Tibial nerve (tissue), 4 donors: ENCODE data around the gene STAT4. TPM values are rescaled to one million over a fixed set of nuclear protein-coding genes. Genes with fewer than 3 reads are reported as not detected.

Experiments
- DNase-seq, 2 donors: peaks; one replicate each; pipeline ENCODE4 v3.0.0-alpha.2; 2019; ENCODE audit warnings: low spot score in 2 of 2
- H3K27ac ChIP-seq, 4 donors: fragments of 200-600 bp; sonication (generic) in 3 of 4; one replicate each; pipeline ENCODE4 v1.5.1; 2017 to 2019; ENCODE audit warnings: mild to moderate bottlenecking in 1 of 4
- H3K27me3 ChIP-seq, 2 donors: fragments of 200-600 bp; sonication (generic) in 1 of 2; one replicate each; pipeline versions ENCODE4 v1.5.1 to v1.6.0; 2017 to 2019
- H3K36me3 ChIP-seq, 3 donors: fragments of 200-600 bp; sonication (generic); one replicate each; pipeline ENCODE4 v1.5.1; 2018 to 2019
- H3K4me1 ChIP-seq, 4 donors: fragments of 200-600 bp; sonication (generic) in 3 of 4; one replicate each; pipeline ENCODE4 v1.5.1; 2017 to 2019
- H3K4me3 ChIP-seq, 4 donors: fragments of 200-600 bp; sonication (generic) in 3 of 4; one replicate each; pipeline ENCODE4 v1.5.1; 2017 to 2019; ENCODE audit warnings: mild to moderate bottlenecking in 1 of 4, moderate library complexity in 1 of 4
- H3K9me3 ChIP-seq, 4 donors: fragments of 200-600 bp; sonication (generic) in 3 of 4; one replicate each; pipeline ENCODE4 v1.5.1; 2017 to 2019
- CTCF ChIP-seq, 5 experiments: fragments of 200-600 bp in 3 of 5; fragments of 450-650 bp in 2 of 5; sonication (generic) in 3 of 5; IDR thresholded peaks; one replicate each; pipeline ENCODE4 v1.5.1; 2016 to 2019; ENCODE audit warnings: antibody characterized with exemption in 5 of 5, mild to moderate bottlenecking in 3 of 5, moderate library complexity in 2 of 5
- EP300 ChIP-seq, 2 donors: sonication (generic); formaldehyde crosslinking; IDR thresholded peaks; one replicate each; pipeline ENCODE4 v1.6.1; 2017; ENCODE audit warnings: antibody characterized with exemption in 2 of 2, mild to moderate bottlenecking in 1 of 2
- POLR2A ChIP-seq, 2 donors: fragments of 450-650 bp; IDR thresholded peaks; one replicate each; pipeline ENCODE4 v1.6.1; 2017; ENCODE audit warnings: antibody characterized with exemption in 2 of 2, mild to moderate bottlenecking in 2 of 2, moderate library complexity in 2 of 2
- WGBS, 2 donors: methylation state at CpG; one replicate each; pipeline ENCODE4 v1.1.5; 2018; 5-methylcytosine and 5-hydroxymethylcytosine counted together
- total RNA-seq, 4 donors: library from RNA; depleted of rRNA; stranded (reverse); fragments of >200 nt; gene quantifications; one replicate each; pipeline ENCODE4 v1.1.0, GENCODE V29; 2016

STAT4 gene
- total RNA-seq, 4 donors from 2014 or later: 0.39 to 4.2 (median 2.3) TPM; not detected in 1

GRCh38 chr2:191037351-191037750 lies 113.4 kb downstream of the STAT4 start:
- Histone ChIP-seq H3K27me3 (no peaks in the 10 kb centered on the region), H3K36me3 (no peaks in the 10 kb centered on the region), H3K27ac (no peak overlapping the region), H3K4me3 (no peak overlapping the region), H3K4me1 (no peaks in the 10 kb centered on the region), H3K9me3 (no peaks in the 10 kb centered on the region)
- 80 to 90% methylated on average over 4 of the region's 4 CpGs for WGBS, 2 donors
- TF ChIP-seq POLR2A (IDR thresholded peaks at IDR 0.05) (no peak), EP300 (IDR thresholded peaks at IDR 0.05) (no peak), CTCF (IDR thresholded peaks at IDR 0.05) (no peak)
- DNase-seq: no peak

GRCh38 chr2:191036363-191036762 lies 114.4 kb downstream of the STAT4 start:
- TF ChIP-seq POLR2A (IDR thresholded peaks at IDR 0.05) (no peak), CTCF (IDR thresholded peaks at IDR 0.05) (no peak), EP300 (IDR thresholded peaks at IDR 0.05) (no peak)
- H3K4me3 ChIP-seq: no peak overlapping the region
- H3K27ac ChIP-seq: no peak overlapping the region
- no peaks in the 10 kb centered on the region for H3K27me3 ChIP-seq
- no peak for DNase-seq
- H3K9me3 ChIP-seq: no peaks in the 10 kb centered on the region
- no peaks in the 10 kb centered on the region for H3K36me3 ChIP-seq
- H3K4me1 ChIP-seq: no peaks in the 10 kb centered on the region
- 73 to 78% methylated on average over 2 of the region's 2 CpGs for WGBS, 2 donors

GRCh38 chr2:191032588-191033429 lies 118.0 kb downstream of the STAT4 start:
- H3K27me3 ChIP-seq: no peaks in the 10 kb centered on the region
- TF ChIP-seq POLR2A (IDR thresholded peaks at IDR 0.05) (no peak), CTCF (IDR thresholded peaks at IDR 0.05) (no peak), EP300 (IDR thresholded peaks at IDR 0.05) (no peak)
- no peak for DNase-seq
- H3K36me3 ChIP-seq: no peaks in the 10 kb centered on the region
- WGBS, 2 donors: 61 to 67% methylated on average over 8 of the region's 8 CpGs
- no peaks in the 10 kb centered on the region for H3K9me3 ChIP-seq
- no peak overlapping the region for H3K27ac ChIP-seq
- no peak overlapping the region for H3K4me3 ChIP-seq
- H3K4me1 ChIP-seq: peaks cover 0 to 7% (median 0%) of the 10 kb centered on the region in 4 donors

- no peak overlapping the region for H3K4me3 ChIP-seq
- 82 to 86% methylated on average over 2 of the region's 2 CpGs for WGBS, 2 donors
- no peaks in the 10 kb centered on the region for H3K9me3 ChIP-seq
- TF ChIP-seq POLR2A (IDR thresholded peaks at IDR 0.05) (no peak), CTCF (IDR thresholded peaks at IDR 0.05) (no peak), EP300 (IDR thresholded peaks at IDR 0.05) (no peak)
- no peaks in the 10 kb centered on the region for H3K27me3 ChIP-seq
- H3K27ac ChIP-seq: no peak overlapping the region
- H3K4me1 ChIP-seq: peaks cover 0 to 7% (median 0%) of the 10 kb centered on the region in 4 donors
- no peak for DNase-seq
- no peaks in the 10 kb centered on the region for H3K36me3 ChIP-seq
Observed at GRCh38 chr2:191031256-191031655, 119.5 kb downstream of the STAT4 start.

- no peak for TF ChIP-seq EP300 (IDR thresholded peaks at IDR 0.05)
- peak; percentile 40 to 63 (median 53) for TF ChIP-seq CTCF (IDR thresholded peaks at IDR 0.05)
- H3K27ac ChIP-seq: no peak overlapping the region
- no peaks in the 10 kb centered on the region for H3K27me3 ChIP-seq
- H3K4me3 ChIP-seq: no peak overlapping the region
- peaks cover 0 to 7% (median 0%) of the 10 kb centered on the region in 4 donors for H3K4me1 ChIP-seq
- DNase-seq: peak in 1 of 2 donors; percentile 47
- H3K9me3 ChIP-seq: no peaks in the 10 kb centered on the region
- 43 to 44% methylated on average over 8 of the region's 8 CpGs for WGBS, 2 donors
- no peaks in the 10 kb centered on the region for H3K36me3 ChIP-seq
Observed at GRCh38 chr2:191030521-191031154, 120.2 kb downstream of the STAT4 start.
